Activated CD4-positive, alpha-beta T cell treated with anti-CD3 and anti-CD28 coated beads for 1 hour (primary cell): ENCODE data around the gene YY1AP1.
"Not testable (repeated sequence)": the region's sequence is repeated elsewhere in the genome, so short reads cannot be mapped to it uniquely, and the experiment has no call there.

Experiments
- DNase-seq: peaks from one replicate; pipeline ENCODE4 v3.0.0-alpha.2; 2020

Gene YY1AP1

DNA sequence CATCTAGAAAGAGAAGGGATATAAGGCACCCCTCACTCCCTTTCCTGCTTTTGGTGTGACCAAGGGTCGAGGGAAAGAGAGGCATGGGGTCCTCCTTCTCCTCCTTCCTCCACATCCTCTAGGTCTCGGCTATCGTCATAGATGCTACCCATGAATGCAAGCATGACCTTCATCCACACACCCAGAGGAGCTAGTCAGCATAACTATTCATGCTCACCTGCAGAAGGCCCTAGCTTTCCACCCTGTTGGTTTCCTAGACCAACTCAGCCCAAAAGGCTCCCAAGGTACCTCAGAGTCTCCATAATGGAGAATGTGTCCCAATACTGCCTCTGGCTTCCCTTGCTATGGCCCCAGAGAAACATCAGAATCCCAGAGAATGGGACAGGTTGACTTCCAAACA, 45.3 kb downstream of the YY1AP1 start:
- no peak for DNase-seq

DNA sequence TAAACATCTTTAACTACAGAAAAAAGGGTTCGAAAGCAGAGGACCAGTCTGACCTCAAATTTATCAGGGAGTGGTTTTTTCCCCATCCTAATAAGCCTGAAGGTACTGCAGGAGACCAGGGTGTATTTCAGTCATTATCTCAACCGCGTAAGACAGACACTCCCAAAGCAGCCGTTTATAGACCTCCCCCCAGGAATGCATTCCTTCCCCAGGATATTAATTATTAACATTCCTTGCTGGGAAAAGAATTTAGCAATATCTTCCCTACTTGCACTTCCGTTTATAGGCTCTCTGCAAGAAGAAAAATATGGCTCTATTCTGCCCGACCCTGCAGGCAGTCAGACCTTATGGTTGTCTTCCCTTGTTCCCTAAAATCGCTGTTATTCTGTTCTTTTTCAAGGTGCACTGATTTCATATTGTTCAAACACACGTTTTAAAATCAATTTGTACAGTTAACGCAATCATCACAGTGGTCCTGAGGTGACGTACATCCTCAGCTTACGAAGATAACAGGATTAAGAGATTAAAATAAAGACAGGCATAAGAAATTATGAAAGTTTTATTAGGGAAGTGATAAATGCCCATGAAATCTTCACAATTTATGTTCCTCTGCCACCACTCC, 45.9 kb downstream of the YY1AP1 start:
- not testable (repeated sequence) for DNase-seq

DNA sequence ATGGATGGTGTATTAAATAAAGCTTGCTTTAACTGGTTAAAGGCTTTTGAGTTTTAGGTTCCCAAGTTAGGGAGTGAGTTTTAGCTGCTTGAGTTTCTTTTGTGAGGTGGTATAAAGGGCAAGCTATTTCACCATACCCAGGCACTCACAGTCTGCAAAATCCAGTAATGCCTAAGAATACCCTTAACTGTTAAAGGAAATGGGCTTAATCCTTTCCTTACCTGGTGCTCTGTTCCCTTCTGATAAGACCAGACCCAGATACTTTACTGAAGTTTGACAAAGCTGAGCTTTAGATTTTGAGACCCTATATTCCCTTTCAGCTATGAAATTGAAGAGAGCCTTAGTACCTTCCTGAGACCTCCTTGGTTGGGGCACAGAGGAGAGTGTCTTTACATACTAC, 48.2 kb downstream of the YY1AP1 start:
- no peak for DNase-seq

DNA sequence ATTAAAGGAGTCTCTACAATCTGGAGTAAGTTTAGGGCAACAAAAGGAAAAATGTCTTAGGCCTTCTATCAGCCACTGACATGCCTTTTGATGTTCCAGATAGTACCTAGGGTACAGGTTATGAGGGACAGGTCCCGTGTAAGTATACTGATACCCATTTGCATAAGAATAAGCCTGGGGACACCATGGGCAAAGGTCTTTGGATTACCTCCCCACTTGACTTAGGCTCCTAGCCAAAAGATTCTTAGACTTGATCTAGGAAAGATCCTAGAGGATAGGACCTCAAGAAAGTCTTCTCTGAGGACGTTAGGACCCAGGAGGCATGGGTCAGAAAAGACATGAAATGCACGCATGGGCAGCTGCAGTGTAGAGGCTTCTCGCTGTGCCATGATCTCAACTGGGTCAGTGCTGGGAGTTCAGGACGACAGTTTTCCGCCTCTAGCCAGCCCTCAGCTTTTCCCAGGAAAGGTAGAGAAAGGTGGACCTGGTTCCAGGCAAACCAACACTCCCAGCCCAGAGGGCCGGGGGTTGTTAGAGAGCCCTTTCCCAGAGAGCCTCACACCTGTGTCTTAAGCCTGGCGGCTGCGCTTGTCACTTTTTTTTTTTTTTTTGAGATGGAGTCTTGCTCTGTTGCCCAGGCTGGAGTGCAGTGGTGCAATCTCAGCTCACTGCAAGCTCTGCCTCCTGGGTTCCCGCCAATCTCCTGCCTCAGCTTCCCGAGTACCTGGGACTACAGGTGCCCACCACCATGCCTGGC, 52.0 kb downstream of the YY1AP1 start:
- no peak for DNase-seq

DNA sequence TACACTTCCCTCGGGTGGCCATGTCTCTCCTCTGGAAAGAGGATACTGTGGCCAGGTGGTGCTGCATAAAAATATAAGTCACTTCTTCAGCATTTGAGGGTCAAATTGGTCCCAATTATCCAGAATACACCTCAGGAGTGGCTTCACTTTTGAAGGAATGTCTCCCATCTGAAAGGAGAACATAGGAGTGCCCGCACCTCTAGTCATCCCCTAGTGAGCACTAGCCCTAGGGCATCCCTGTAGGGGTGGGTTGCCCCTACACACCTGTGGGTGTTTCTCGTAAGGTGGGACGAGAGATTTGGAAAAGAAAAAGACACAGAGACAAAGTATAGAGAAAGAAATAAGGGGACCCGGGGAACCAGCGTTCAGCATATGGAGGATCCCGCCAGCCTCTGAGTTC, 62.1 kb downstream of the YY1AP1 start:
- DNase-seq = not testable (repeated sequence)

DNA sequence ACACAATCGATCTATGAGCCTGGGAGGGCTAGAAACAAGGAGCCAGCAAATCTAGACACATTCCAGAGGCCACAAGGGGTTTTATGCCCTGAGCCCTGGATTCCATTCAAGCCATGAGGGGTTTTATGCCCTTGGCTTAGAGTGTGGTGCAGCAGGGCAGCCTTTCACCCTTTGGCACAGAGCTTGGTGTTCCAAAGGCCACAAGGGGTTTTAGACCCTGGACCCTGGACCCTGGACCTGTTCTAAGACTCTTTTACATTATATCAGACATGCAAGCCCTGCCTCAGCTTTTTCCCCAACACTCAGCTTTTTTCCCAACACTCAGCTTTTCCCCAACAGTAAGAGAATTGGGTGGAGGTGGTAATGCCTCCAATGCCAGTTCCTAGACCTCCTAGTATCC, 65.2 kb downstream of the YY1AP1 start:
- DNase-seq = no peak

DNA sequence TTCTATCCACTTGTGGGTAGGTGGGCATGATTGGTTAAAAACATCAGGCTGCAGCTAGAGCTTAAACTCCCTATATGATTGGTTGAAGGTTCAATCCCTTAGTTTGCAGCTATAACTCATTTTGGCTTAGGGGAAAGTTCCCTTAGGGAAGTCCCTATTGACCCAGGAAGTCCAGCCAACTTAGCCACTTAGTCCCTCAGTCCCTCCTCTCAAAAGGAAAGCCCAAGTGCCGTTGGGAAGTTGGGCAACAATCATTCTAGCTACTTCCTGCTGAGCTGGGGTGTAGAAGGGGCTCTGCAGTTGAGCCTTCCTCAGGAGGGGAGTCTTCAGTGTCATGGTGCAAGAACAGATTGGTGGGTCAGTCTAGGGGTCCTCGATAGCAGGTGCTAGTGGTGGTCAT, 66.4 kb downstream of the YY1AP1 start:
- DNase-seq = no peak

DNA sequence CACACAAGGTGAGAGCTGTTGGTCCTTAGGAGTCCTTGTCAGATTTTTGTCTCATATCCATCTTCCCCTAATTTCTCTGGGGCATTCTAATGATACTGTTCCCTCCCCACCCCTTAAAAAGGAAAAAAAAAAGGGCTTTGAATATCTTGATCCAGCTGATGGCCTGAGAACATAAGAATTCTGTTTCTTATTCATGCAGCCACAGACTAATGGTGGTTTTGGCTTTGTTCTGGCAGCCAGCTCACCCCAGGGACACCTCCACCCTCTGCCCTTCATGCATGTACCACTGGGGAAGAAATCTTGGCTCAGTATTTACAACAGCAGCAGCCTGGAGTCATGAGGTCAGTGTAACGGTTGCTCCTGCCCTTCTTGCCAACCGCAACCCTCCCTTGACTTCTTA, 75.3 kb downstream of the YY1AP1 start:
- DNase-seq = not testable (repeated sequence)

DNA sequence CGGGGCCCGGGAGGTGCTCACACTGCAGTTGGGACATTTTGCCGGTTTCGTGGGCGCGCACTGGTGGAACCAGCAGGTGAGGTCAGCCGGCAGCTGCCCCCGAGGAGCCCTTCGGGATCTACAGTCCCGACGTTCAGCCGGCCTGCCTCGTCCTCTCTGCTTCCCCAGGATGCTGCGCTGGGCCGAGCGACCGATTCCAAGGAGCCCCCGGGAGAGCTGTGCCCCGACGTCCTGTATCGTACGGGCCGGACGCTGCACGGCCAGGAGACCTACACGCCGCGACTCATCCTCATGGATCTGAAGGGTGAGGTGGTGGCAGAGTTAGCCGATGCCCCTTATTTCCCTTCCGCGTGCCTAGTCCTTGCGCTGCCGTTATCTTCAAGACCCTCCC, 78.3 kb downstream of the YY1AP1 start:
- DNase-seq = not testable (repeated sequence)

DNA sequence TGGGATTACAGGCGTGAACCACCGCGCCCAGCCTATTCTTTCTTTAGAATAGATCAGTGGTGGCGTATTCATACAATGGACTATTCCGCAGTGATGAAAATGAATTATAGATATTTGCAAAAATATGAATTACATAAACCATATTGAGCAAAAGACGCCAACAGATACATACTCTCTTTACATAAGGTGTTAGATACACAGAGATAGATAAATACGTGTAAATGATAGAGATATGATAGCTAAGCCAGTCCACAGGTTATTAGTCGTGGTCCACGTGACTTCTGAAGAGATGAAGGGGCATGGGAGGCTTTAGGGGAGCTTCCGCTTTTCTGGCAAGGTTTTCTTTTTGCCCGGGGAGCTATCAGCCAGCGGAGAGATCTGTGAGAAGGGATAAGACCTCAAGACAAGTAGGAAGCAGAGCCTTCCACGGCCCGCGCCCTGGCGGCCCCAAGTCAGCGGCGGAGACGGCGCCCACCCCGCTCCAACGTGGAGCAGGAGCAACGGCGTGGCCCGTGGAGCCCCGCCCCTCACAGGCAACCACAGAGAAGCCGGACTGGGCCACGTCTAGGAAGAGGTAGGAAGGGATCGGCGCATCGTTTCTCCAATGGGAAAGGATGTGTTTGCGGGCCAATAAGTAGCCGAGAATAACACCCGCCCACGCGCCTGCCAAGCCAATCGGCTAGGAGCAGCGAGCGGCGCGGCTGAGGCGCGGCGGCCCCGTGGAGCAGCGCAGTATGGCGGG, 78.9 kb downstream of the YY1AP1 start, which contains the start of gene MSTO1:
TSS of gene MSTO1 (plus strand) at position 704 of the 742 bp plus-strand sequence. CDS start at position 735, 31 bp downstream.
- DNase-seq = peak; percentile 89
